GM12878 (cell line): Measurements from ENCODE around the gene CNTNAP2. TPM values are rescaled to one million over a fixed set of nuclear protein-coding genes. Genes with fewer than 3 reads are reported as not detected.

Source experiments
- ATAC-seq: fragments of 200-7000 bp; cut with Tn5 transposase; 3 replicates; pipeline ENCODE4 v1.9.1; 2020; ENCODE audit warnings: mild to moderate bottlenecking, moderate library complexity
- BruUV-seq: library from RNA; stranded (reverse); fragments of 400-500 nt; replicated peaks from 2 replicates; lab custom pipeline; 2021; lab: Mats Ljungman, UMichigan
- CTCF ChIA-PET: fragments of 300-600 bp; sonication (Branson Sonifier 250); formaldehyde crosslinking; extraction: SDS; loops from one replicate; lab custom pipeline; 2021; ENCODE audit warnings: inconsistent platforms; lab: Yijun Ruan, JAX
- POLR2A ChIA-PET: fragments of 350-600 bp; formaldehyde crosslinking; extraction: SDS; loops from one replicate; lab custom pipeline; 2021; ENCODE audit warnings: inconsistent platforms; lab: Charles Lee
- RAD21 ChIA-PET: fragments of 300-600 bp; sonication (Branson Sonifier 250); formaldehyde crosslinking; loops from one replicate; lab custom pipeline; 2023; ENCODE audit warnings: antibody characterized with exemption; ENCODE audit not compliant: unreplicated experiment; lab: Charles Lee
- SMC1A ChIA-PET: fragments of 300-600 bp; sonication (Branson Sonifier 250); formaldehyde crosslinking; loops from one replicate; lab custom pipeline; 2023; ENCODE audit not compliant: unreplicated experiment, uncharacterized antibody; lab: Charles Lee
- DNase-seq: peaks from one replicate; pipeline ENCODE4 v3.0.0-alpha.2; 2011; ENCODE audit warnings: low read depth, low spot score
- FAIRE-seq: peaks from 3 replicates; lab custom pipeline; 2011; peaks lifted over from hg19 to GRCh38; lab: Jason Lieb, UNC
- H2AFZ ChIP-seq: 2 replicates; pipeline ENCODE4 v1.6.0; 2011; ENCODE audit warnings: low read depth, low read length, control low read depth; ENCODE audit not compliant: control insufficient read depth
- H3K27ac ChIP-seq: 2 replicates; pipeline ENCODE4 v1.5.1; 2011; ENCODE audit warnings: control low read depth; ENCODE audit not compliant: control insufficient read depth, insufficient read depth
- H3K27me3 ChIP-seq, 2 experiments: replicated peaks in 1 of 2; 2 replicates each; pipeline versions ENCODE4 v1.6.0 to v1.6.1; 2011; ENCODE audit warnings: low read length in 1 of 2; ENCODE audit not compliant: control insufficient read depth in 2 of 2, insufficient read depth in 2 of 2
- H3K36me3 ChIP-seq, 2 experiments: 2 replicates each; pipeline ENCODE4 v1.5.1; 2011; ENCODE audit warnings: low read length in 1 of 2; ENCODE audit not compliant: control insufficient read depth in 2 of 2, insufficient read depth in 2 of 2
- H3K4me1 ChIP-seq: 2 replicates; pipeline ENCODE4 v1.6.1; 2011; ENCODE audit warnings: mild to moderate bottlenecking, low read length, moderate library complexity, mixed read lengths; ENCODE audit not compliant: control insufficient read depth, insufficient read depth
- H3K4me2 ChIP-seq: 2 replicates; pipeline ENCODE4 v1.6.0; 2011; ENCODE audit warnings: control low read depth; ENCODE audit not compliant: control insufficient read depth, insufficient read depth
- H3K4me3 ChIP-seq: fragments of 200-600 bp; sonication (generic); 2 replicates; pipeline ENCODE4 v1.5.1; 2016
- H3K79me2 ChIP-seq: 2 replicates; pipeline ENCODE4 v1.6.0; 2011; ENCODE audit warnings: low read length; ENCODE audit not compliant: control insufficient read depth, insufficient read depth
- H3K9ac ChIP-seq: 2 replicates; pipeline ENCODE4 v1.8.0; 2011; ENCODE audit warnings: low read length, control low read depth, mixed read lengths; ENCODE audit not compliant: control insufficient read depth, insufficient read depth
- H3K9me3 ChIP-seq: replicated peaks from 3 replicates; pipeline ENCODE4 v1.5.1; 2011; ENCODE audit warnings: mild to moderate bottlenecking, low read length; ENCODE audit not compliant: control insufficient read depth, insufficient read depth
- H4K20me1 ChIP-seq: 2 replicates; pipeline ENCODE4 v1.6.0; 2011; ENCODE audit not compliant: control insufficient read depth, insufficient read depth
- BCL11A ChIP-seq: IDR thresholded peaks from 2 replicates; pipeline ENCODE4 v1.6.1; 2011; ENCODE audit warnings: low read depth, low read length
- DPF2 ChIP-seq: fragments of 450-650 bp; IDR thresholded peaks from 2 replicates; pipeline ENCODE4 v1.6.1; 2017; ENCODE audit warnings: mild to moderate bottlenecking
- E2F8 ChIP-seq: fragments of 450-650 bp; IDR thresholded peaks from 2 replicates; pipeline ENCODE4 v1.6.1; 2018; ENCODE audit warnings: mild to moderate bottlenecking, low read depth, moderate library complexity; ENCODE audit not compliant: partially characterized antibody
- EED ChIP-seq: sonication (generic); IDR thresholded peaks from 2 replicates; pipeline ENCODE4 v1.6.1; 2016; ENCODE audit warnings: antibody characterized with exemption, low read depth
- EGR1 ChIP-seq, 2 experiments: IDR thresholded peaks; 1 replicate in 1 of 2; 2 replicates in 1 of 2; pipeline ENCODE4 v1.6.1; 2011 to 2012; ENCODE audit warnings: low read depth in 2 of 2, low read length in 2 of 2, borderline replicate concordance in 1 of 2, mild to moderate bottlenecking in 1 of 2, moderate library complexity in 1 of 2
- EP300 ChIP-seq, 2 experiments: fragments of 150-350 bp in 1 of 2; IDR thresholded peaks; 2 replicates each; pipeline ENCODE4 v1.6.1; 2011 to 2012; ENCODE audit warnings: low read depth in 2 of 2, low read length in 2 of 2, borderline replicate concordance in 1 of 2, improper control_type of control experiment in 1 of 2, inconsistent platforms in 1 of 2; ENCODE audit not compliant: control insufficient read depth in 1 of 2
- IRF3 ChIP-seq: fragments of 450-650 bp; IDR thresholded peaks from 2 replicates; pipeline ENCODE4 v1.6.1; 2014; ENCODE audit warnings: mild to moderate bottlenecking
- MXI1 ChIP-seq: fragments of 150-350 bp; IDR thresholded peaks from 2 replicates; pipeline ENCODE4 v1.6.1; 2011; ENCODE audit warnings: low read depth, mild to moderate bottlenecking, inconsistent platforms, low read length, improper control_type of control experiment
- RB1 ChIP-seq: fragments of 450-650 bp; formaldehyde crosslinking; IDR thresholded peaks from 2 replicates; pipeline ENCODE4 v1.6.1; 2017; ENCODE audit warnings: mild to moderate bottlenecking, borderline replicate concordance
- RELA ChIP-seq: fragments of 450-650 bp; IDR thresholded peaks from 2 replicates; pipeline ENCODE4 v1.8.0; 2014; ENCODE audit warnings: borderline replicate concordance; ENCODE audit not compliant: partially characterized antibody
- SKIL ChIP-seq: fragments of 450-650 bp; IDR thresholded peaks from 2 replicates; pipeline ENCODE4 v1.6.1; 2017; ENCODE audit warnings: mild to moderate bottlenecking, low read depth, inconsistent platforms; ENCODE audit not compliant: poor library complexity, severe bottlenecking
- TBL1XR1 ChIP-seq: IDR thresholded peaks from 2 replicates; pipeline ENCODE4 v1.6.1; 2012; ENCODE audit warnings: low read depth, low read length, improper control_type of control experiment
- USF2 ChIP-seq: IDR thresholded peaks from 2 replicates; pipeline ENCODE4 v1.6.1; 2011; ENCODE audit warnings: low read depth, low read length, improper control_type of control experiment, borderline replicate concordance
- WGBS: methylation state at CpG from one replicate; pipeline ENCODE4 v1.1.6; 2016; ENCODE audit warnings: low lambda C conversion rate; ENCODE audit not compliant: insufficient replicate concordance, insufficient coverage; ENCODE audit errors: missing lambda C conversion rate; 5-methylcytosine and 5-hydroxymethylcytosine counted together
- in situ Hi-C: fragments of 300-500 bp; cut with MboI; formaldehyde crosslinking; loops from 9 replicates; pipeline ENCODE4 v1.14.3; 2018; ENCODE audit warnings: mixed read lengths
- intact Hi-C: fragments of 100-400 bp; cut with micrococcal nuclease; formaldehyde crosslinking; loops from one replicate; pipeline ENCODE4 v1.14.2; 2022; ENCODE audit not compliant: unreplicated experiment
- polyA plus RNA-seq, 11 experiments: library from polyadenylated mRNA; depleted of rRNA in 4 of 11; unstranded in 6 of 11; stranded (reverse) in 5 of 11; fragments of >200 nt; fragmentation: Nextera tagmentation in 4 of 11; fragmentation: Illumina TruSeq in 1 of 11; extraction: Ambion mirVana in 4 of 11; extraction: Trizol in 1 of 11; gene quantifications; 1 replicate in 1 of 11; 2 replicates in 10 of 11; pipeline versions ENCODE4 v1.2.1 to v1.2.3, GENCODE V29; 2011 to 2016; ENCODE audit warnings: inconsistent platforms in 2 of 11, missing spikeins in 2 of 11, low read depth in 1 of 11
- total RNA-seq, 4 experiments: library from RNA; depleted of rRNA in 3 of 4; stranded (reverse); fragments of >200 nt in 3 of 4; fragmentation: Illumina TruSeq in 1 of 4; extraction: Trizol in 1 of 4; gene quantifications; 2 replicates each; pipeline versions ENCODE4 v1.2.1 to v1.2.3, GENCODE V29; 2013 to 2021

CNTNAP2 gene
- total and polyA plus RNA-seq, 10 of the 15 experiments (the other 5 are each of a cell fraction or from before 2014, with no cell fraction given) = 0.03 to 0.08 (median 0.03) TPM; not detected in 7

- TF ChIP-seq E2F8 = no peak
- no peak for TF ChIP-seq EGR1 (IDR thresholded peaks at IDR 0.05; ENCODE audit: borderline replicate concordance in 1 of 2, low read depth in 2 of 2, low read length in 2 of 2)
- no peak for TF ChIP-seq USF2
- TF ChIP-seq EED = no peak
These were observed 584.6 kb downstream of the CNTNAP2 start (continued) for GRCh38 chr7:146701166-146701565.

GRCh38 chr7:146702898-146703297 is 586.3 kb downstream of the CNTNAP2 start:
- no peaks in the 10 kb centered on the region for H4K20me1 ChIP-seq
- no peak for ATAC-seq
- ChIA-PET RAD21 (no interaction called here), POLR2A (no interaction called here), CTCF (no interaction called here), SMC1A (no interaction called here)
- no peaks in the 10 kb centered on the region for H3K79me2 ChIP-seq
- DNase-seq = no peak
- no peaks in the 10 kb centered on the region for H3K36me3 ChIP-seq
- in situ Hi-C loops = no loop called here
- no peaks in the 10 kb centered on the region for H3K4me1 ChIP-seq
- no peak overlapping the region for H3K27ac ChIP-seq
- H3K9ac ChIP-seq = no peak overlapping the region
- 67% methylated on average over 1 of the region's 1 CpG for WGBS
- H3K4me2 ChIP-seq = no peak overlapping the region
- H3K4me3 ChIP-seq = no peak overlapping the region
- no TSS peak for BruUV-seq
- H2AFZ ChIP-seq = no peak overlapping the region
- H3K9me3 ChIP-seq = no peaks in the 10 kb centered on the region; the same call in 2 of the 3 replicates
- no peak for FAIRE-seq
- H3K27me3 ChIP-seq = no peaks in the 10 kb centered on the region
- intact Hi-C loops = no loop called here
- TF ChIP-seq RELA = no peak
- TF ChIP-seq EGR1 (IDR thresholded peaks at IDR 0.05; ENCODE audit: borderline replicate concordance in 1 of 2, low read depth in 2 of 2, low read length in 2 of 2) = no peak
- TF ChIP-seq MXI1 = no peak
- no peak for TF ChIP-seq SKIL
- no peak for TF ChIP-seq TBL1XR1
- TF ChIP-seq DPF2 = no peak
- TF ChIP-seq EP300 (IDR thresholded peaks at IDR 0.05; ENCODE audit: borderline replicate concordance in 1 of 2, control insufficient read depth in 1 of 2, low read depth in 2 of 2, low read length in 2 of 2) = no peak
- no peak for TF ChIP-seq BCL11A
- no peak for TF ChIP-seq RB1
- no peak for TF ChIP-seq EED
- TF ChIP-seq IRF3 = no peak
